ENCODE data around the gene LACC1. TPM values are rescaled to one million over a fixed set of nuclear protein-coding genes. Genes with fewer than 3 reads are reported as not detected.

Gene LACC1
- total RNA-seq, 1 experiment from 2014 or later = 3.7 TPM

DNA sequence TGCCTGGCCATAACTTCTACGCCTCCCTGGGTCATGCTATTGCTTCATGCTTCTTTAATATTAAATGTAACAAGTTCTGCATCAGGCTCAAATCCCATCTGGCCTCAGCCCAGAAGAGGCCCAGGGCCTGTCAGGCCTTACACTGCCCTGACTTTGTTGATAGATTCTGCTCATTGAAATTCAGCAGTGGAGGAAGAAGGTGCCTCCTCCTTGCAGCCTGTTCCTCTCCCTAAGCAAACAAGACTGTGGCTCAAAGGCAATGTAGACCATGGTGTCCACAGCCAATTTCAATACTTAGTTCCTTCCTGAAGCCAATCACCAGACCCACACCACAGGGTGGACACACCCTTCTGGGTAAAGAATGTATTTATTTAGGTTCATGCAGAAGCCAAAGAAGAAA is 59.4 kb downstream of the LACC1 start:
- peaks cover 2% of the 10 kb centered on the region for H3K27me3 Mint-ChIP-seq (ENCODE audit: low read depth)
- H4K20me1 ChIP-seq (ENCODE audit: control insufficient read depth, insufficient read depth, insufficient read length) = no peaks in the 10 kb centered on the region

More for the DNA sequence above, 59.4 kb downstream of the LACC1 start:
- TF ChIP-seq, protein P1, sequence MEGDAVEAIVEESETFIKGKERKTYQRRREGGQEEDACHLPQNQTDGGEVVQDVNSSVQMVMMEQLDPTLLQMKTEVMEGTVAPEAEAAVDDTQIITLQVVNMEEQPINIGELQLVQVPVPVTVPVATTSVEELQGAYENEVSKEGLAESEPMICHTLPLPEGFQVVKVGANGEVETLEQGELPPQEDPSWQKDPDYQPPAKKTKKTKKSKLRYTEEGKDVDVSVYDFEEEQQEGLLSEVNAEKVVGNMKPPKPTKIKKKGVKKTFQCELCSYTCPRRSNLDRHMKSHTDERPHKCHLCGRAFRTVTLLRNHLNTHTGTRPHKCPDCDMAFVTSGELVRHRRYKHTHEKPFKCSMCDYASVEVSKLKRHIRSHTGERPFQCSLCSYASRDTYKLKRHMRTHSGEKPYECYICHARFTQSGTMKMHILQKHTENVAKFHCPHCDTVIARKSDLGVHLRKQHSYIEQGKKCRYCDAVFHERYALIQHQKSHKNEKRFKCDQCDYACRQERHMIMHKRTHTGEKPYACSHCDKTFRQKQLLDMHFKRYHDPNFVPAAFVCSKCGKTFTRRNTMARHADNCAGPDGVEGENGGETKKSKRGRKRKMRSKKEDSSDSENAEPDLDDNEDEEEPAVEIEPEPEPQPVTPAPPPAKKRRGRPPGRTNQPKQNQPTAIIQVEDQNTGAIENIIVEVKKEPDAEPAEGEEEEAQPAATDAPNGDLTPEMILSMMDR (conservative IDR thresholded peaks at IDR 0.05) = no peak
- no peak overlapping the region for H3K27ac ChIP-seq (ENCODE audit: insufficient read length, low read depth, low read length)
- H3K23ac ChIP-seq (ENCODE audit: insufficient read length, low read depth, low read length) = no peak overlapping the region
- no peak overlapping the region for H2AFZ ChIP-seq (ENCODE audit: low read length)
- no peak overlapping the region for H3K18ac ChIP-seq (ENCODE audit: insufficient read length, low read depth, low read length)
- no peak overlapping the region for H2BK5ac ChIP-seq (ENCODE audit: insufficient read length, low read length)
- no peaks in the 10 kb centered on the region for H3K79me1 ChIP-seq (ENCODE audit: insufficient read depth, low read depth, low read length, poor library complexity, severe bottlenecking)
- H2BK15ac ChIP-seq (ENCODE audit: low read depth, low read length) = no peak overlapping the region
- no peak overlapping the region for H3K9ac ChIP-seq (ENCODE audit: extremely low read depth, insufficient read length, low read length)
- H3K27ac Mint-ChIP-seq = no peak overlapping the region
- H4K8ac ChIP-seq (replicated peaks; ENCODE audit: insufficient read length, low read depth, low read length) = no peak overlapping the region
- H2BK12ac ChIP-seq (ENCODE audit: insufficient read length, low read depth, low read length) = no peak overlapping the region
- no peaks in the 10 kb centered on the region for H3K27me3 ChIP-seq (ENCODE audit: insufficient read depth, low read length)
- no peak for DNase-seq
- H3K4ac ChIP-seq (ENCODE audit: low read depth, low read length) = no peak overlapping the region
- H3K36me3 Mint-ChIP-seq (ENCODE audit: insufficient read depth in 1 of 3, low read depth in 3 of 3) = no peaks in the 10 kb centered on the region
- H3K9me3 Mint-ChIP-seq = no peaks in the 10 kb centered on the region
- H3K4me1 Mint-ChIP-seq = peaks cover 0 to 3% of the 10 kb centered on the region in 2 experiments; a peak in 1 of 4 replicates
- H3K79me2 ChIP-seq (ENCODE audit: insufficient read depth, low read length) = no peaks in the 10 kb centered on the region
- no peak overlapping the region for H4K5ac ChIP-seq (ENCODE audit: insufficient read length, low read depth, low read length)
- H3K4me2 ChIP-seq (ENCODE audit: insufficient read depth, insufficient read length, low read length) = no peak overlapping the region
- H2BK20ac ChIP-seq (ENCODE audit: low read depth, low read length, poor library complexity, severe bottlenecking) = no peak overlapping the region
- H3K4me1 ChIP-seq (ENCODE audit: insufficient read depth, low read length) = no peaks in the 10 kb centered on the region
- no peak overlapping the region for H2BK120ac ChIP-seq (ENCODE audit: low read depth, low read length, poor library complexity, severe bottlenecking)
- no peak overlapping the region for H4K91ac ChIP-seq (ENCODE audit: insufficient read length, low read depth, low read length)
- no peak overlapping the region for H3K4me3 Mint-ChIP-seq
- no peak overlapping the region for H3K56ac ChIP-seq (ENCODE audit: insufficient read length, low read depth, low read length)
- no peaks in the 10 kb centered on the region for H3K9me3 ChIP-seq (ENCODE audit: control insufficient read depth, low read depth, low read length)
- no peak overlapping the region for H2AK5ac ChIP-seq (ENCODE audit: insufficient read length, low read length)
- H3T11ph ChIP-seq (ENCODE audit: low read length) = no peak overlapping the region
- no peaks in the 10 kb centered on the region for H3K23me2 ChIP-seq (ENCODE audit: insufficient read length, low read depth, low read length, poor library complexity, severe bottlenecking)
- H3K14ac ChIP-seq (ENCODE audit: insufficient read depth, low read length) = no peak overlapping the region
- no CpG with 5 or more reads among the region's 1 CpG for WGBS (ENCODE audit: extremely low coverage, insufficient read length, low lambda C conversion rate)

Data from H9 (cell line).